Astrocyte (in vitro differentiated cells and primary cell): ENCODE results near the gene TANGO2. TPM values are rescaled to one million over a fixed set of nuclear protein-coding genes. Genes with fewer than 3 reads are reported as not detected.

ENCODE experiments used
- DNase-seq: peaks from one replicate; pipeline ENCODE4 v3.0.0-alpha.2; 2010; ENCODE audit warnings: low read depth
- FAIRE-seq: peaks from 2 replicates; lab custom pipeline; 2011; peaks lifted over from hg19 to GRCh38; lab: Jason Lieb, UNC
- H2AFZ ChIP-seq: 2 replicates; pipeline ENCODE4 v1.6.0; 2012; ENCODE audit warnings: low read depth, low read length, inconsistent platforms
- H3K27ac ChIP-seq: 2 replicates; pipeline ENCODE4 v1.5.1; 2011; ENCODE audit warnings: low read depth, low read length, inconsistent platforms
- H3K27me3 ChIP-seq: 2 replicates; pipeline ENCODE4 v1.6.0; 2011; ENCODE audit warnings: low read length, inconsistent platforms; ENCODE audit not compliant: insufficient read depth
- H3K36me3 ChIP-seq: 2 replicates; pipeline ENCODE4 v1.5.1; 2011; ENCODE audit warnings: low read length, inconsistent platforms; ENCODE audit not compliant: insufficient read depth
- H3K4me1 ChIP-seq: 2 replicates; pipeline ENCODE4 v1.5.1; 2011; ENCODE audit warnings: low read length, inconsistent platforms; ENCODE audit not compliant: insufficient read depth
- H3K4me2 ChIP-seq: 2 replicates; pipeline ENCODE4 v1.6.0; 2012; ENCODE audit warnings: low read length, inconsistent platforms
- H3K4me3 ChIP-seq: 2 replicates; pipeline ENCODE4 v1.5.1; 2011; ENCODE audit warnings: low read depth, mild to moderate bottlenecking, low read length, inconsistent platforms; ENCODE audit not compliant: insufficient read depth
- H3K79me2 ChIP-seq: 2 replicates; pipeline ENCODE4 v1.6.0; 2012; ENCODE audit warnings: mild to moderate bottlenecking, low read length, inconsistent platforms; ENCODE audit not compliant: insufficient read depth
- H3K9ac ChIP-seq: 2 replicates; pipeline ENCODE4 v1.6.0; 2012; ENCODE audit warnings: mild to moderate bottlenecking, low read length, inconsistent platforms
- H3K9me3 ChIP-seq: 2 replicates; pipeline ENCODE4 v1.5.1; 2012; ENCODE audit warnings: low read depth, mild to moderate bottlenecking, low read length, inconsistent platforms; ENCODE audit not compliant: insufficient read depth
- H4K20me1 ChIP-seq: 2 replicates; pipeline ENCODE4 v1.6.0; 2012; ENCODE audit warnings: low read length, inconsistent platforms; ENCODE audit not compliant: insufficient read depth
- H3K27ac Mint-ChIP-seq: one replicate; pipeline ENCODE4 v1.8.0; 2021; ENCODE audit warnings: mild to moderate bottlenecking, mixed read lengths; ENCODE audit not compliant: unreplicated experiment
- H3K27me3 Mint-ChIP-seq: one replicate; pipeline ENCODE4 v1.8.0; 2021; ENCODE audit warnings: low read depth, mixed read lengths; ENCODE audit not compliant: unreplicated experiment
- H3K36me3 Mint-ChIP-seq: one replicate; pipeline ENCODE4 v1.8.0; 2021; ENCODE audit warnings: low read depth, mixed read lengths; ENCODE audit not compliant: unreplicated experiment
- H3K4me1 Mint-ChIP-seq: one replicate; pipeline ENCODE4 v1.8.0; 2021; ENCODE audit warnings: low read depth, mixed read lengths; ENCODE audit not compliant: unreplicated experiment
- H3K4me3 Mint-ChIP-seq: one replicate; pipeline ENCODE4 v1.8.0; 2021; ENCODE audit warnings: mild to moderate bottlenecking, moderate library complexity, mixed read lengths; ENCODE audit not compliant: unreplicated experiment
- H3K9me3 Mint-ChIP-seq: one replicate; pipeline ENCODE4 v1.8.0; 2021; ENCODE audit warnings: mild to moderate bottlenecking, mixed read lengths; ENCODE audit not compliant: unreplicated experiment
- CTCF ChIP-seq: IDR thresholded peaks from 2 replicates; pipeline ENCODE4 v1.5.1; 2011; ENCODE audit warnings: low read depth, mild to moderate bottlenecking, inconsistent platforms, low read length, moderate library complexity; ENCODE audit not compliant: insufficient read depth
- EZH2 ChIP-seq: IDR thresholded peaks from 2 replicates; pipeline ENCODE4 v1.6.1; 2012; ENCODE audit warnings: mild to moderate bottlenecking, low read length, inconsistent platforms; ENCODE audit not compliant: insufficient read depth
- total RNA-seq: library from RNA; stranded (reverse); gene quantifications from 2 replicates; pipeline ENCODE4 v1.2.1, GENCODE V29; 2021

TANGO2 gene
- total RNA-seq, 1 donor from 2014 or later: 28.0 TPM

- Histone ChIP-seq H3K4me2 (no peak overlapping the region), H3K4me1 (no peaks in the 10 kb centered on the region), H3K9me3 (no peaks in the 10 kb centered on the region), H3K27ac (no peak overlapping the region), H3K36me3 (peaks cover 3% of the 10 kb centered on the region), H4K20me1 (peaks cover 5% of the 10 kb centered on the region), H3K4me3 (no peak overlapping the region), H3K27me3 (no peaks in the 10 kb centered on the region), H2AFZ (no peak overlapping the region), H3K9ac (no peak overlapping the region), H3K79me2 (no peaks in the 10 kb centered on the region)
- DNase-seq (no peak), FAIRE-seq (no peak)
- TF ChIP-seq EZH2 (no peak), CTCF (no peak)
- H3K36me3 Mint-ChIP-seq: peaks cover 40% of the 10 kb centered on the region
- no peak overlapping the region for H3K27ac Mint-ChIP-seq
- H3K4me3 Mint-ChIP-seq: no peak overlapping the region
- no peaks in the 10 kb centered on the region for H3K4me1 Mint-ChIP-seq
- peaks cover under 1% of the 10 kb centered on the region for H3K9me3 Mint-ChIP-seq
- H3K27me3 Mint-ChIP-seq: no peaks in the 10 kb centered on the region
Observed at GRCh38 chr22:20044495-20045151, 23.7 kb downstream of the TANGO2 start.

DNA sequence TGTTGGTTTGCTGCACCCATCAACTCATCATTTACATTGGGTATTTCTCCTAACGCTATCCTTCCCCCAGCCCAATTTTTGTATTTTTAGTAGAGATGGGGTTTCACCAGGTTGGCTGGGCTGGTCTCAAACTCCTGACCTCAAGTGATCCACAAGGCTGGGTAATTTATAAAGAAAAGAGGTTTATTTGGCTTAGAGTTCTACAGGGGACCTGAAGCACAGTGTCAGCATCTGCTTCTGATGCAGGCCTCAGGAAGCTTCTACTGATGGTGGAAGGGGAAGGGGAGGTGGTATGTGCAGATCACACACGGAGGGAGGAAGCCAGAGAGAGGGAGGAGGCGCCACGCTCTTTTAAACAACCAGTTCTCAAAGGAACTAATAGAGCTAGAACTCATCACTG is 25.8 kb downstream of the TANGO2 start:
- Mint-ChIP-seq H3K4me3 (no peak overlapping the region), H3K27ac (no peak overlapping the region), H3K36me3 (peaks cover 35% of the 10 kb centered on the region), H3K27me3 (no peaks in the 10 kb centered on the region), H3K9me3 (peaks cover 2% of the 10 kb centered on the region), H3K4me1 (no peaks in the 10 kb centered on the region)
- Histone ChIP-seq H3K9ac (no peak overlapping the region), H3K27ac (no peak overlapping the region), H3K4me3 (no peak overlapping the region), H3K4me2 (no peak overlapping the region), H4K20me1 (peaks cover 5% of the 10 kb centered on the region), H2AFZ (no peak overlapping the region), H3K27me3 (no peaks in the 10 kb centered on the region), H3K36me3 (peaks cover 3% of the 10 kb centered on the region), H3K9me3 (no peaks in the 10 kb centered on the region), H3K79me2 (no peaks in the 10 kb centered on the region), H3K4me1 (no peaks in the 10 kb centered on the region)
- TF ChIP-seq EZH2 (no peak), CTCF (no peak)
- no peak for FAIRE-seq
- DNase-seq: no peak

GRCh38 chr22:20051927-20052308 is 31.0 kb downstream of the TANGO2 start:
- FAIRE-seq (no peak), DNase-seq (no peak)
- H3K27me3 ChIP-seq: no peaks in the 10 kb centered on the region
- H4K20me1 ChIP-seq: no peaks in the 10 kb centered on the region
- no peaks in the 10 kb centered on the region for H3K4me1 Mint-ChIP-seq
- no peak overlapping the region for H2AFZ ChIP-seq
- H3K9me3 Mint-ChIP-seq: peaks cover 2% of the 10 kb centered on the region
- H3K4me3 ChIP-seq: no peak overlapping the region
- H3K27me3 Mint-ChIP-seq: no peaks in the 10 kb centered on the region
- H3K36me3 ChIP-seq: peaks cover under 1% of the 10 kb centered on the region
- H3K27ac Mint-ChIP-seq: no peak overlapping the region
- no peaks in the 10 kb centered on the region for H3K79me2 ChIP-seq
- TF ChIP-seq EZH2: no peak
- TF ChIP-seq CTCF: no peak
- no peak overlapping the region for H3K27ac ChIP-seq
- peaks cover 29% of the 10 kb centered on the region for H3K36me3 Mint-ChIP-seq
- H3K9ac ChIP-seq: no peak overlapping the region
- H3K9me3 ChIP-seq: no peaks in the 10 kb centered on the region
- H3K4me3 Mint-ChIP-seq: no peak overlapping the region
- no peak overlapping the region for H3K4me2 ChIP-seq
- H3K4me1 ChIP-seq: no peaks in the 10 kb centered on the region
